Cerebellar nuclear complex (tissue), 1 donor: Measurements from ENCODE around the gene WWOX.

Source experiments
- DNase-seq, 2 experiments: peaks; one replicate each; lab custom pipeline; 2025; lab: John Stamatoyannopoulos, UW

The WWOX gene

DNA sequence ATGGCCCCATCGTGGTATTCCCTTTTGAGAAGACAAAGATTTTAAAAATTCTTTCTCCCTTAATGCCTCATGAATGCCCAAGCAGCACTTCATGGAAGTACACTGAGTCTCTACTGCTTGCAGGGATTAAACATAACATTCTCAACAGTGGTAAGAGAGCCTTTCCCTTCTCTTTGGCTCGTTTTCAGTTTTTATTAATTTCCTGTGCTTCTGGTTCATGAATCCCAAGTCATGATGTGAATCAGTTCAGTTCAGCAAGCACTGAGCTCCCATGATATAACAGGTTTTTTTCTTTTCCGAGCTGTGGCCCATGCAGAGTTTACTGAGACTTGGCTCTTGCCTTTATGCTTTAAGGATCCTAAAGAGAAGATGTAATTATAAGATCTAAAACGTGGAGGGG, 175.3 kb downstream of the WWOX start:
- no peak for DNase-seq

- no peak for DNase-seq
These were observed 176.0 kb downstream of the WWOX start for GRCh38 chr16:78275420-78275819.

DNA sequence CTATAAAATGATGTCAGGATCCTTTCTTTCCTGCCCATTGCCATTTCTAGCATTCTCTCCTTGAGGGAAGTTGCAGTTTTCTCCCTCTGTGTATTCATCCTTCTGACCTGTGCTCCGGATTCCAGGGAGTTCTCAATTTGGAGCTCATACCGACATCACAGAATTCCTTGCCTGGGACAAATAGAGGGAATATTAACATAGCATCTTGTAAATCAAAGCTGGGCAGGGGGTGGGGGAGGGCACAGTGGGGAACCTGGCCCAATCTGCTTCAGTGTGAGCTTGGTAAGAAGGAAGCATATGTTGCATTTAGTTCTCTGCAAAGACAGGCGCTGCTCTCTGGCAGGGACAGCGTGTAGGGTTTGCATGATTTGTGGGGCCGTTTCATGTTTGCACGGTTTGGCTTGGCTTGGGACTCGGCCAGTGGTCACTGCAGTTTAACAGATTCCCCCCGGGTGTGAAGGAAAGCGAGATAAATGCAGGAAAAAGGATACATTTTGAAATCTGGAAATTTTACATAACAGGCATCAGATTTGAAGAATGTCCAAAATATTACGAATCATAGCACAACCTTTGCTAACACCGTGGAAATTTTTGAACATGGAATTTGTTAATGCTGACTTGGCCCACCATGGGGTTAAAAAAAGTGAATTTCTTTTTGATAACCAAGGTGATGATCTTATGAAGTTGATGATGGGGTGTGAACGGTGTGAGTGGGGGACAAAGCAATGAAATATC, 178.0 kb downstream of the WWOX start:
- peak; percentile 72 to 92 for DNase-seq

DNA sequence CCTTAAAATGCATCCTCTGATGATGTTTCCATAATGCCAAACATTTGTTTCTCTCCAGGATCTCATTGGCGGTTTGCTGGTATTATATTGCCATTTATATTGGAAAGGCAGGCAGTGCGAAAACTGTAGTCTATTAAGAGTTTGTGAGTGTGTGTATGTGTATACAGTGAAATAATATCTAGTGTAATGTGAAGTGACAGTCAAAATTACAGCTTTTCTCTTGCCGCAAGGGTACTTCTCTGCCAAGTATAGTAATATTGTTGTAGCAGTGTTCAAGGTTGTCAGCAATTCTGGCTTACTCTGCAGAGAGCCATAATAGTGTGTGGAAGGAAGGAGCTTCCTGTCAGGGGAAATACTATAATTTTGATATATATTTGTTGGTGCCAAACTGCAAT, 178.6 kb downstream of the WWOX start:
- peak in 1 of 2 experiments; percentile 80 for DNase-seq

DNA sequence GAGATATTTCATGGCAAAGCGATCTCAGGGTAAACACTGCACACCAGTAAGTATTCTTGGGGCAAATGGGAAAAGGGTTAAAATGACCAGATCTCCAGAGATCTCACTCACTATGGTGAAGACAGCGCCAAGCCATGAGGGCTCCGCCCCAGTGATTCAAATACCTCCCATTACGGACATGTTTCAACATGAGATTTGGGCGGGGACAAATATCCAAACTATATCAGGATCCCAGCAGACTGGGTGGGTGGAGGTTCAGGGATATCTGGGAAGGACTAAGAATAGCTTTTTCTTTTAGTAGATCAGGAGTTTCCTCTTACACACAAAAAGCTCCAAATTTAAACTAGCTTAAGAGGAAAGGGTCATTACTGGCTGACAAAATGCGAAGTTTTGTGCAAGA, 181.7 kb downstream of the WWOX start:
- DNase-seq, result no peak

GRCh38 chr16:78283548-78284251, 184.2 kb downstream of the WWOX start:
- no peak for DNase-seq

GRCh38 chr16:78284326-78284725, 184.9 kb downstream of the WWOX start:
- DNase-seq, result no peak

- DNase-seq, result no peak
These were observed 185.5 kb downstream of the WWOX start for GRCh38 chr16:78284957-78285434.

GRCh38 chr16:78285437-78285922, 186.0 kb downstream of the WWOX start:
- no peak for DNase-seq

DNA sequence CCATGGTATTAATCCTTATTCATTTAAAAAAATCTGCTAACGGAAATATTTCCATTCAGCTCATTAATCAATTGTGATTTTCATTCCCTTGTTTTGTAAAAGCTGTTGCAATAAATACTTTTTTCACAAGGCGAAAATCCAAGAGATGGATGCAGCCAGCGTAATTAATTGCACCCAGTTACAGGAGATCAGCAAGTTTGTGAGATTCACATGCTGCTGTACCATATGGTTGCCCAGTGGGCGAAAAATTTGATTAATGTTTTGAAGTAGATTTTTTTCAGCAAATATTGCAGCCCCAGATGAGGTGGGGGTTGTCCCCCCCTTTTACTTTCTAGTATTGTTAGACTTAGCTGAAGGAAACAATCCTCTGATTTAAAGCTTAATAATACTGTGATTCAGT, 186.6 kb downstream of the WWOX start:
- peak in 1 of 2 experiments; percentile 40 for DNase-seq

DNA sequence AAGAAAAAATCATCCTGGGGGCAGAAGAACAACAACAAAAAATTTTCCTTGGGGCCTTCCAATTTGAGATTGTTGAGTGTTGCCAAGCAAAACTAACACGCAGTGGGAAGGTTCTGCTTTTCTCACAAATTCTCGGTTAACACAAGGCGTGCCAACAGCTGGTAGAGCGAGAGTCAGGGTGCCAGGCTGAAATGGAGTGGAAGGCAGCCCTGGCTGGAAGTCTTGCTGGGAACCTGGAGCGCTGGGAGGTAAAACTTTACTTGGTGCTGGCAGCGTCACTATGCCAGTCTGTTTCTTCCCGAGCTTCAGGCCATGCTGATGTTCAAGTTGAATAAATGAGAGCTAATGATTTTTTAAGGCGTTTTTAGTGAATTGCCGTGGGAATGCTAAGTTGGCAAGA, 189.4 kb downstream of the WWOX start:
- no peak for DNase-seq

DNA sequence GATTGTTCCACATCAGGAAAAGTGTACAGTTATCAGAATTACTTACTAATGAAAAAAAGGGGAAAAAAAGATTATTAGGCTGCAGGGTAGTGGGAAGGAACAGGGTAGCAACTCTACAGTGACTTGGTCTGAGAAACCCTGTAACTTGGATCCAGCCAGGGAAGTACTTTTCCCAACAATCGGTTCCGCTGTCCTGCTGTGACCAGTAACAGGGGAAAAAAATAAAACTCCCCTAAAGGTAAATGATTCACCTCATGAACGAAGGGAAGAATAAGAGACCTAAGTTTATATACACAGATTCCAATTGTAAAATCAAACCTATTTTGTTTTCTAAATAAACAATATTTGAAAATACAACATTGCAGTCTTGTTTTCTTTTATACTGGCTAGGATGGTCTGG, 189.9 kb downstream of the WWOX start:
- DNase-seq, result no peak

GRCh38 chr16:78289844-78290277, 190.4 kb downstream of the WWOX start:
- no peak for DNase-seq

DNA sequence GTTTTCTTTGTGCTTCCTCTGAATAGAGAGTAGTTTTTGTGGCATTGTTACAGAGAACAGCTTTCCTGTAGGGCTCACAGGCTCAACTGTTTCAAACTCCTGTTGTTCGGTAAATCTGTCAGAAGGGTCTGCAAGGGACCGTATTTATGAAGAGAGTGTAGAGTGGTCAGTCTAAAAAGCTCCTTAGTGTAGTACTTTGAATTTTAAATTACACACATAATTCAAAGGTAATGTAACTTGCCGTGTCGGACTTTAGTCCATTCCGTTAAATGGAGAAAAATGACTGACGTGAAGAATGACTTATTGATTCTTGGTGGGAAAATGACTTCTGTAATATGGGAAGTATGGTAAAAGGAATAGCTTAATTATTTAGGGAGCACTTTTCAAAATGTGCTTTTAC, 190.9 kb downstream of the WWOX start:
- DNase-seq, result no peak

DNA sequence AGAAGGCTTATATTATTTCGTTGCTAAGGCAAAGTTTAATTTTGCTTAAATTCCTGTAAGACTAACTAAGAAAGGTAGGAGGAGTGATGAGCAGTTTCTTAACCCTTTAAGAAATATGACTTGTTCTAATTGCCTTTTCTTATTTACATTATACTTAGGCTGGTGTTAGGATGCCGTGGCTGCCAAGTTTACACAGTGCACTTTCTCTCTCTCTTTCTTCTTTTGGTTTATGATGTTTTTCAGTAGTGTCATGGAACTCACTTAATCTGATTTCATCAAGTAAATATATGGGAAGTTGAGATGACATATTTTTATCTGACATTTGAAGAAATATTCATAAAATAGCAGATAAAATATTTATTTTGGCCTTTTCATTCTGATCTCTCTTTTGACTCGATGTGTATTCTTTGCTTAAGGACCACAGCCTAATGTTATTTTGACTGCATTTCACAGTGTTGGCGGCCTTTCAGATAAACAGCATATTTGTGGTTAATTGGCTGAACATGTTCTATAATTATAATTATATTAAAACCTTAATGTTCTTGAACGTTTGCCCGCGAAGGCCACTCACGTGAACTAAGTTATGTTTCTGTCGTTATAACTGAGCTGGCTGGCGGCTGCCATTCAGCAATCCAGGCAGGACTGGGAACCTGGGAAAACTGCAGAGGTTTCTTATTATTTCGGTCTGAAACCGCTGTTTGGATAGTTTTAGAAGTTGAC, 191.6 kb downstream of the WWOX start:
- DNase-seq, result no peak

GRCh38 chr16:78291604-78292003, 192.2 kb downstream of the WWOX start:
- no peak for DNase-seq

DNA sequence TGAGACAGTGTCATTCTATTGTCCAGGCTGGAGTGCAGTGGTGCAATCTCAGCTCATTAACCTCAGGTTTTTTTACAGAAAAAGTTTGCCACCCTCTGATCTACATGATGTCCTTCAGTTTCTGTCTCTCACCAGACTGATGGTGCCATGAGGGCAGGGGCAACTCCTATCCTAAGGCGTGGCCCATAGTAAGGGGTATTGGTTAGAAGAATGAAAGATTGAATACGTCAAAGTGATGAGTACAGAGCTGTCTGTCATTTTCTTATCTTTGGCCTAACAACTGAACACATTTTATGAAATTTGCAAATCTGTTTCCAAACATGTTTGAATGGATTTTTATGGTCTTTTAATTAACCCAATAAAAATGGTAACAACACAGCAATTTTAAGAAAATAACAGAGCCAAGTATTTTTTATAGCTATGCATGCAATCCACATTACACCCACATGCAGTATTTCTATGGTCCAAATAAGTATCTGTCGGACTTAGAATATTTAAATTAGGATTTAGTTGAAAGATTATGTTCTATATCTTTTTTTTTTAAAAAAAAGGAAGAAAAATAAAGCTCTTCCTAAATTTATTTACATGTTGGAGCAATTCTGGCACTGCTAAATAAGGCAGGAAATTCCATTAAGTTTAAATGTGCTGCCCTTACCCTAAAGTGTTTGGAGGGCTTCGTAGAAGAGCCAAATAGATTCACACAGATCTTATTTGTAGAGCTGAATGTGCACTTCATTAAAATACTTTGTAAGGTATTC, 192.8 kb downstream of the WWOX start:
- no peak for DNase-seq

DNA sequence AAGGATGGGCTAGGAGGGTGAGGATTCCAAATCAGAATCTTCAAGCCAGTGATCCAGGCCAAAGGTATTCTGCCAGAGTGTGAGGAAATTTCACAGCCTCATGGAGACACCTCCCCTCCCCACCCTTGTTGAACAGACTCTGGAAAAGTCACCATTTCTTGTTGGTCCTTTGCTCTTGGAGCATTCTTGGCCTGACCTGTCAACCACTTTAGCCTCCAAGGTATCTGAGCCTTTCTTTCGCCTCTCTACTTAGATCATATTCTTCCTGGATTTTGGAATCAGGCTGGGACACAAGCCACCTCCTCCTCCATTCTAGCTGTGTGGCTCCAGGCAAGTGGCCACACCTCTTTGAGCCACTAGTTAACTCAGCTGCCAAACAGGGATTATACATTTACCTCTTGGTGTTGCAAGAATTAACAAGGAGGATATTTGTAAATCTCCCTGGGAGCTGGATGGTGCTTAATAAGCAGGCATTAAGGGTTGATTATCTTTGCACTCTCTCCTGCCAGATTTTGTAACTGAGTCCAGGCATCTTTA, 193.5 kb downstream of the WWOX start:
- no peak for DNase-seq

- DNase-seq, result no peak
These were observed 195.2 kb downstream of the WWOX start for GRCh38 chr16:78294538-78295225.

DNA sequence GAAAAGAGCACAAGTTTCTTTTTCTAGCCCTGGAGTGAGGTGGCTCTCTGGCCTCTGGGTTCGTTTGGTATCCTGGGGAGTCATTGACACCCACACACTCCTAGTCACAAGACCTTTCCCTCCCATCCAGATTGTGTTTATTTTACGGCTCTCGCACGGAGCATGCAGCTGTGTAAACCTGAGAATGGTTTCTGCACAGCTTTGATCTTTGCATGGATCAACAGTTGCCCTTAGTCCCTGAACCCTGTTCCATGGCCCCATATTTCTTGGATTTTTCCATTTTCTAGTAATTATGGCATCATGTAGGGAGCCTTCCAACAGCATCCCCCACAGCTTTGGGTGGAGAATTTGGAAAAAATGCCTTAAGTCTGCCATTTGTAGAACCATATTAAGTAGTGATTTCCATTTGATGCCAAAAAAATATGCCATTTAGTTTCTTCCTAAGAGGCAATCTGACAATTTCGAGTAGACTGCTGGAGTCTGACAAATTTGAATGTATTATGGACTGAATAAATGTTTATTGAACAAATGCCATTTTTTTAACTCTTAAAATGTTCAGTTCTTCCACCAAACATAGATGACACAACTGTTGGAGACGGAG, 197.7 kb downstream of the WWOX start:
- DNase-seq, result no peak

- DNase-seq, result no peak
These were observed 199.5 kb downstream of the WWOX start for GRCh38 chr16:78298986-78299385.
